SU-DHL-6 (cell line): ENCODE measurements around the gene DYNLL1.

Source experiments
- H2AFZ ChIP-seq: fragments of 200-600 bp; sonication (generic); 2 replicates; pipeline ENCODE4 v1.6.1; 2014; ENCODE audit warnings: low read depth, mild to moderate bottlenecking, moderate library complexity, mixed read lengths, antibody characterized with exemption, low read length; ENCODE audit not compliant: severe bottlenecking
- H3F3A ChIP-seq: fragments of 200-600 bp; shearing (Covaris generic); 2 replicates; pipeline ENCODE4 v1.6.0; 2016; ENCODE audit warnings: antibody characterized with exemption, mild to moderate bottlenecking; ENCODE audit not compliant: insufficient read depth
- H3K27ac ChIP-seq: fragments of 200-600 bp; sonication (generic); 2 replicates; pipeline ENCODE4 v1.5.1; 2016; ENCODE audit warnings: low read depth, mild to moderate bottlenecking, low read length, moderate library complexity, mixed read lengths
- H3K27me3 ChIP-seq: fragments of 200-600 bp; sonication (generic), shearing (Covaris generic); 2 replicates; pipeline ENCODE4 v1.6.0; 2014; ENCODE audit warnings: mild to moderate bottlenecking, low read length
- H3K36me3 ChIP-seq: fragments of 200-600 bp; sonication (generic); 2 replicates; pipeline ENCODE4 v1.6.1; 2014; ENCODE audit warnings: mild to moderate bottlenecking, low read length, mixed read lengths
- H3K4me2 ChIP-seq: fragments of 300-600, 200-600 bp; shearing (Covaris generic), sonication (generic); 2 replicates; pipeline ENCODE4 v1.6.0; 2014; ENCODE audit warnings: low read length, low read depth, mild to moderate bottlenecking; ENCODE audit not compliant: poor library complexity, severe bottlenecking
- H3K4me3 ChIP-seq: fragments of 200-600 bp; sonication (generic); 2 replicates; pipeline ENCODE4 v1.5.1; 2014; ENCODE audit warnings: antibody characterized with exemption, low read length, mild to moderate bottlenecking, mixed read lengths; ENCODE audit not compliant: insufficient read depth, poor library complexity, severe bottlenecking
- H3K79me2 ChIP-seq: fragments of 200-600 bp; sonication (generic); 2 replicates; pipeline ENCODE4 v1.6.1; 2014; ENCODE audit warnings: mild to moderate bottlenecking, low read length, moderate library complexity; ENCODE audit not compliant: insufficient read depth
- H3K9ac ChIP-seq: fragments of 200-600 bp; sonication (generic); 2 replicates; pipeline ENCODE4 v1.7.0; 2014; ENCODE audit warnings: mild to moderate bottlenecking, low read length
- H3K9me2 ChIP-seq: fragments of 200-600 bp; sonication (generic); replicated peaks from 2 replicates; pipeline ENCODE4 v1.6.1; 2014; ENCODE audit warnings: low read length; ENCODE audit not compliant: insufficient read depth
- H3K9me3 ChIP-seq: fragments of 200-600 bp; sonication (generic); 2 replicates; pipeline ENCODE4 v1.6.1; 2014; ENCODE audit warnings: low read length, mixed read lengths; ENCODE audit not compliant: insufficient read depth
- H4K20me1 ChIP-seq: fragments of 200-600 bp; sonication (generic); 2 replicates; pipeline ENCODE4 v1.6.1; 2014; ENCODE audit warnings: low read depth, mild to moderate bottlenecking, antibody characterized with exemption, low read length, moderate library complexity, mixed read lengths
- CTCF ChIP-seq: fragments of 200-600 bp; sonication (generic); IDR thresholded peaks from one replicate; pipeline ENCODE4 v1.5.1; 2017; ENCODE audit warnings: antibody characterized with exemption, mild to moderate bottlenecking, low read length, moderate library complexity; ENCODE audit not compliant: insufficient read depth, poor library complexity, severe bottlenecking
- EZH2phosphoT487 ChIP-seq: fragments of 200-600 bp; sonication (generic), shearing (Covaris generic); conservative IDR thresholded peaks from 2 replicates; pipeline ENCODE4 v1.6.1; 2018; ENCODE audit warnings: mild to moderate bottlenecking, antibody characterized with exemption, low read length, moderate library complexity, mixed read lengths

Gene DYNLL1

GRCh38 chr12:120489018-120489417, 6.9 kb upstream of the DYNLL1 start:
- no peaks in the 10 kb centered on the region for H4K20me1 ChIP-seq
- no peak for TF ChIP-seq EZH2phosphoT487
- no peak for TF ChIP-seq CTCF
- H3F3A ChIP-seq: no peaks in the 10 kb centered on the region
- H3K9me2 ChIP-seq: no peaks in the 10 kb centered on the region
- no peaks in the 10 kb centered on the region for H3K79me2 ChIP-seq
- H3K9ac ChIP-seq: no peak overlapping the region
- no peaks in the 10 kb centered on the region for H3K9me3 ChIP-seq
- no peaks in the 10 kb centered on the region for H3K27me3 ChIP-seq
- H3K27ac ChIP-seq: no peak overlapping the region
- H2AFZ ChIP-seq: no peak overlapping the region
- no peaks in the 10 kb centered on the region for H3K36me3 ChIP-seq
- no peak overlapping the region for H3K4me3 ChIP-seq
- H3K4me2 ChIP-seq: no peak overlapping the region

GRCh38 chr12:120490325-120490724, 5.6 kb upstream of the DYNLL1 start:
- Histone ChIP-seq H3K9ac (no peak overlapping the region), H3K4me2 (no peak overlapping the region), H3K27me3 (no peaks in the 10 kb centered on the region)

GRCh38 chr12:120490833-120491512, 4.9 kb upstream of the DYNLL1 start:
- Histone ChIP-seq H3K27me3 (no peaks in the 10 kb centered on the region), H3K79me2 (peaks cover under 1% of the 10 kb centered on the region; the same call in 1 of the 2 replicates), H3K9ac (no peak overlapping the region), H3K36me3 (no peaks in the 10 kb centered on the region), H3F3A (no peaks in the 10 kb centered on the region), H2AFZ (no peak overlapping the region), H4K20me1 (no peaks in the 10 kb centered on the region), H3K4me2 (no peak overlapping the region), H3K9me3 (no peaks in the 10 kb centered on the region), H3K9me2 (no peaks in the 10 kb centered on the region), H3K27ac (no peak overlapping the region), H3K4me3 (no peak overlapping the region)
- TF ChIP-seq EZH2phosphoT487: no peak
- no peak for TF ChIP-seq CTCF

More at GRCh38 chr12:120490325-120490724, 5.6 kb upstream of the DYNLL1 start:
- Histone ChIP-seq H3K9me3 (no peaks in the 10 kb centered on the region), H3F3A (no peaks in the 10 kb centered on the region), H3K4me3 (no peak overlapping the region), H3K9me2 (no peaks in the 10 kb centered on the region), H3K79me2 (no peaks in the 10 kb centered on the region), H3K36me3 (no peaks in the 10 kb centered on the region), H3K27ac (no peak overlapping the region), H4K20me1 (no peaks in the 10 kb centered on the region), H2AFZ (no peak overlapping the region)
- TF ChIP-seq CTCF (no peak), EZH2phosphoT487 (no peak)
